Astrocyte of the cerebellum (primary cell): ENCODE data around the gene TLR8.

Experiments
- DNase-seq: peaks from one replicate; pipeline ENCODE4 v3.0.0-alpha.2; 2011; ENCODE audit warnings: low read depth
- H3K4me3 ChIP-seq: 2 replicates; pipeline ENCODE4 v1.5.1; 2011; ENCODE audit warnings: mild to moderate bottlenecking, low read depth, low read length, moderate library complexity
- in situ Hi-C: cut with HindIII; loops from 2 replicates; pipeline ENCODE4 v1.10.0; 2017; ENCODE audit warnings: low sequenced_read_pairs
- TF ChIP-seq, protein P1 (sequence below): IDR thresholded peaks from 2 replicates; pipeline ENCODE4 v1.5.1; 2012; ENCODE audit warnings: low read length, low read depth, moderate library complexity, mild to moderate bottlenecking; ENCODE audit errors: missing control alignments

The TLR8 gene

DNA sequence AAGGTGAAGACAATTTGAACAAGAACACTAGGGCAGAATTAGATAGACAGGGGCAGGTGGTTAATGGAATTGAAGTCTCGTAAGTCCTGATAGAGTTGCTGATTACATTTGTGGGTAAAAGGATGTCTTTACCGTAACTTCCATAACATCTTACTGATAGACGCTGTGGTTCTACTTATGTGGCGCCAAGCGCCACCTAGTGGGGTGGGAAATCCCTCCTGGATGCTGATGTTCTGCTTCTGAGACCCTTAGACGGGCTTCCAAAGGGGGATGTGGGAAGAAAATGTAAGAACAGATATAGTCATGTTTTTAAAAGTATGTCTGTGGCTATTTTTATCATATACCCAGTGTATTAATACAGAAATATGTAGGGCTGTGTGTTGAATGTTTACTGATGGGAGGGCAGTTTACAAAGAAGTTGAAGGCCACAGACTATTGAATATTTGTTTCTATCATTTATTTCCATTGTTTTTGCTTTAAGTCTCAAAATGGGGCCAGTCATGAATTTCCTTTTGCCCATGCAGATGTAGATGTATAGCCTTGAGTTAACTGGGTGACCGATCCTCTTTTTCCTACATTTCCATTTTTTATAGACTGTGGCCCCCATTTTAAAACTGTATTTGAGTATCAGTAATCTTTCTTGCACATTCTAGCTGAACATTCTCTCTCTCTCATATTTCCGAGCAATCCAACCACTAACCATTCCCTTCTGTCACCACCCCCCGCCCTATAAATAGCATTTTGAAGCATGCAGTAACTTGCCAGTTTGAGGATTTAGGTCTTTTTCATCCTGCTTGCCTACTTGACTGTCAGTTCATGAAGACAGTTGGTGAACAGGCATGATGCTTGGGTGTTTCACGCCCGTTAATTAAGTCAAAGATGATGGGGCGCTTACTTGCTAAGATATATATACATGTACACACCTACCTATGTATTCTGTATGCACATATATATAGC, 12.1 kb upstream of the TLR8 start:
- no peak overlapping the region for H3K4me3 ChIP-seq
- in situ Hi-C loops: no loop called here
- DNase-seq: no peak
- TF ChIP-seq, protein P1, sequence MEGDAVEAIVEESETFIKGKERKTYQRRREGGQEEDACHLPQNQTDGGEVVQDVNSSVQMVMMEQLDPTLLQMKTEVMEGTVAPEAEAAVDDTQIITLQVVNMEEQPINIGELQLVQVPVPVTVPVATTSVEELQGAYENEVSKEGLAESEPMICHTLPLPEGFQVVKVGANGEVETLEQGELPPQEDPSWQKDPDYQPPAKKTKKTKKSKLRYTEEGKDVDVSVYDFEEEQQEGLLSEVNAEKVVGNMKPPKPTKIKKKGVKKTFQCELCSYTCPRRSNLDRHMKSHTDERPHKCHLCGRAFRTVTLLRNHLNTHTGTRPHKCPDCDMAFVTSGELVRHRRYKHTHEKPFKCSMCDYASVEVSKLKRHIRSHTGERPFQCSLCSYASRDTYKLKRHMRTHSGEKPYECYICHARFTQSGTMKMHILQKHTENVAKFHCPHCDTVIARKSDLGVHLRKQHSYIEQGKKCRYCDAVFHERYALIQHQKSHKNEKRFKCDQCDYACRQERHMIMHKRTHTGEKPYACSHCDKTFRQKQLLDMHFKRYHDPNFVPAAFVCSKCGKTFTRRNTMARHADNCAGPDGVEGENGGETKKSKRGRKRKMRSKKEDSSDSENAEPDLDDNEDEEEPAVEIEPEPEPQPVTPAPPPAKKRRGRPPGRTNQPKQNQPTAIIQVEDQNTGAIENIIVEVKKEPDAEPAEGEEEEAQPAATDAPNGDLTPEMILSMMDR: peak; percentile 58

DNA sequence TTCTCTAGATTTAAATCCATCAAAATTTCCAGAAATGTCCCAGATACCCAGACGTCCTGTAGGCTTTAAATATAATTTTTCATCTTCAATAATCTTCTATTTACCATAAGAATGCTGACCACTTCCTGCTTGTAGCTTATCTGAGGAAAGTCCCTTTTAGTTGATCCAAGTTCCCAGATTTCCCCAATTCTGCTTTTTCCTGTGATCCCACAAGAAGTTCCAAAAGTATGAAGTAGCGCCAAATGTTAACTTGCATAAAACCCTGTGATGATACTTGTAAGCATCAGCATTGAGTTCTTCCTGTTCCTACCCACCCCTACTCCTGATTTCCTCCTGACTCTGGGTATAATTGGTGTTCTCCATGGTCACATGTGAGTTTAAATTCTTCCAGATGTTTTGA, 10.6 kb upstream of the TLR8 start:
- no peak overlapping the region for H3K4me3 ChIP-seq

GRCh38 chrX:12896935-12897334, 9.5 kb upstream of the TLR8 start:
- no peak for DNase-seq
- in situ Hi-C loops: no loop called here
- H3K4me3 ChIP-seq: no peak overlapping the region
- TF ChIP-seq, protein P1: no peak

More for the DNA sequence above, 10.6 kb upstream of the TLR8 start:
- TF ChIP-seq, protein P1: no peak
- in situ Hi-C loops: no loop called here
- no peak for DNase-seq

DNA sequence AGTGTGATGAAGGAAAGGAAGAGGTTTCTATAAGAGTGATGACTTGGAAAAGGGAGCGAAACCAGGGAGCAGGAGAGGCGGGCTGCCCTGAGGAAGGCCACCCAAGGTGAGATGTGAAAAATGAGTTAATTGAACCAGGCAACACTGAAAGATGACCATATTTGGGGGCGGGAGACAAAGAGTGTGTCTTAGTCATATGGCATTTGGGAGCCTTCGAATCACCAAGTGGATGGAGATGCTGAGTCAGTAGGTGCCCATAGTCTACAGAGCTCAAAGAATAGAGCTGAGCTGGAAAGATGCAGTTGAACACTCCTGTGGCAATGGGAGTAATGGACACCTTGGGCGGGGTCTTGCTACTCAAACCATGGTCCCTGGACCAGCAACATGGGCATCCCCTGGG, 8.3 kb upstream of the TLR8 start:
- H3K4me3 ChIP-seq: no peak overlapping the region
- in situ Hi-C loops: no loop called here
- DNase-seq: no peak
- TF ChIP-seq, protein P1: no peak

GRCh38 chrX:12899506-12899905, 6.9 kb upstream of the TLR8 start:
- in situ Hi-C loops: no loop called here
- H3K4me3 ChIP-seq: no peak overlapping the region
- TF ChIP-seq, protein P1: no peak
- DNase-seq: no peak

GRCh38 chrX:12901486-12901885, 4.9 kb upstream of the TLR8 start:
- H3K4me3 ChIP-seq: no peak overlapping the region
- in situ Hi-C loops: no loop called here
- DNase-seq: peak; percentile 2
- TF ChIP-seq, protein P1: peak; percentile 62
